RPMI8226 (cell line): ENCODE measurements around the gene ELF1.
"Not testable (repeated sequence)": the region's sequence is repeated elsewhere in the genome, so short reads cannot be mapped to it uniquely, and the experiment has no call there.

Source experiments
- DNase-seq: peaks from one replicate; pipeline ENCODE4 v3.0.0-alpha.2; 2015

The ELF1 gene

GRCh38 chr13:40931719-40932118 is 87.4 kb downstream of the ELF1 start:
- no peak for DNase-seq

GRCh38 chr13:40929883-40930282 is 89.2 kb downstream of the ELF1 start:
- not testable (repeated sequence) for DNase-seq

GRCh38 chr13:40928980-40929379 is 90.1 kb downstream of the ELF1 start:
- DNase-seq = no peak

GRCh38 chr13:40927929-40928328 is 91.2 kb downstream of the ELF1 start:
- DNase-seq = no peak

- no peak for DNase-seq
Measured at GRCh38 chr13:40923867-40924266, 95.2 kb downstream of the ELF1 start.

- DNase-seq = no peak
Measured at GRCh38 chr13:40922437-40923040, 96.6 kb downstream of the ELF1 start.

GRCh38 chr13:40920826-40921225 is 98.3 kb downstream of the ELF1 start:
- no peak for DNase-seq

- DNase-seq = not testable (repeated sequence)
Measured at GRCh38 chr13:40919901-40920300, 99.2 kb downstream of the ELF1 start.

GRCh38 chr13:40916207-40916998 is 102.7 kb downstream of the ELF1 start:
- DNase-seq = no peak

GRCh38 chr13:40914863-40915262 is 104.3 kb downstream of the ELF1 start:
- DNase-seq = not testable (repeated sequence)

- DNase-seq = no peak
Measured at GRCh38 chr13:40911341-40911740, 107.8 kb downstream of the ELF1 start.

GRCh38 chr13:40910324-40911050 is 108.6 kb downstream of the ELF1 start:
- no peak for DNase-seq

- not testable (repeated sequence) for DNase-seq
Measured at GRCh38 chr13:40909541-40910200, 109.4 kb downstream of the ELF1 start.

- no peak for DNase-seq
Measured at GRCh38 chr13:40908546-40908945, 110.6 kb downstream of the ELF1 start.

- DNase-seq = not testable (repeated sequence)
Measured at GRCh38 chr13:40901032-40901431, 118.1 kb downstream of the ELF1 start.

- not testable (repeated sequence) for DNase-seq
Measured at GRCh38 chr13:40900568-40900967, 118.5 kb downstream of the ELF1 start.

GRCh38 chr13:40897053-40897452 is 122.1 kb downstream of the ELF1 start:
- no peak for DNase-seq

GRCh38 chr13:40895227-40896184 is 123.6 kb downstream of the ELF1 start:
- no peak for DNase-seq

GRCh38 chr13:40893573-40893972 is 125.5 kb downstream of the ELF1 start:
- DNase-seq = not testable (repeated sequence)

- no peak for DNase-seq
Measured at GRCh38 chr13:40886017-40886416, 133.1 kb downstream of the ELF1 start.

GRCh38 chr13:40884175-40884574 is 134.9 kb downstream of the ELF1 start:
- DNase-seq = not testable (repeated sequence)
